Mesenchymal stem cell (in vitro differentiated cells and primary cell): Measurements from ENCODE around the gene FXYD5.
A peak's percentile ranks its signal among the peaks of the same experiment; 100 is the strongest.

Experiments used
- DNase-seq: peaks from one replicate; pipeline ENCODE4 v3.0.0-alpha.2; 2013
- H2AFZ ChIP-seq: one replicate; pipeline ENCODE4 v1.6.1; 2013; ENCODE audit warnings: low read depth, mild to moderate bottlenecking, control low read depth, inconsistent platforms, low read length, moderate library complexity
- H2AK5ac ChIP-seq: 2 replicates; pipeline ENCODE4 v1.6.1; 2013; ENCODE audit warnings: low read length, moderate library complexity, mild to moderate bottlenecking, inconsistent platforms; ENCODE audit not compliant: severe bottlenecking
- H2BK120ac ChIP-seq: one replicate; pipeline ENCODE4 v1.6.1; 2013; ENCODE audit warnings: low read depth, mild to moderate bottlenecking, inconsistent platforms, low read length, moderate library complexity
- H2BK12ac ChIP-seq, 2 experiments: one replicate each; pipeline ENCODE4 v1.6.1; 2013; ENCODE audit warnings: inconsistent platforms in 2 of 2, low read length in 2 of 2, mild to moderate bottlenecking in 2 of 2, moderate library complexity in 2 of 2, control low read depth in 1 of 2
- H2BK15ac ChIP-seq: one replicate; pipeline ENCODE4 v1.6.1; 2013; ENCODE audit warnings: mild to moderate bottlenecking, low read depth, inconsistent platforms; ENCODE audit not compliant: poor library complexity, severe bottlenecking
- H2BK5ac ChIP-seq: 2 replicates; pipeline ENCODE4 v1.6.1; 2013; ENCODE audit warnings: low read depth, mild to moderate bottlenecking, low read length, control low read depth, inconsistent platforms; ENCODE audit not compliant: poor library complexity, severe bottlenecking
- H3K14ac ChIP-seq, 2 experiments: one replicate each; pipeline ENCODE4 v1.6.1; 2013; ENCODE audit warnings: inconsistent platforms in 2 of 2, low read length in 2 of 2, control low read depth in 1 of 2, mild to moderate bottlenecking in 1 of 2, moderate library complexity in 1 of 2
- H3K18ac ChIP-seq, 2 experiments: one replicate each; pipeline ENCODE4 v1.6.1; 2013; ENCODE audit warnings: inconsistent platforms in 2 of 2, low read length in 2 of 2, control low read depth in 1 of 2, low read depth in 1 of 2, mild to moderate bottlenecking in 1 of 2
- H3K23ac ChIP-seq, 2 experiments: one replicate each; pipeline ENCODE4 v1.6.1; 2013; ENCODE audit warnings: inconsistent platforms in 2 of 2, low read length in 2 of 2, mild to moderate bottlenecking in 2 of 2, moderate library complexity in 2 of 2, control low read depth in 1 of 2
- H3K27ac ChIP-seq: 2 replicates; pipeline ENCODE4 v1.5.1; 2013; ENCODE audit warnings: mild to moderate bottlenecking, moderate library complexity, low read length, control low read depth, inconsistent platforms; ENCODE audit not compliant: poor library complexity, severe bottlenecking
- H3K27me3 ChIP-seq, 2 experiments: 2 replicates each; pipeline versions ENCODE4 v1.6.1 to v1.7.0; 2013; ENCODE audit warnings: low read length in 2 of 2, mild to moderate bottlenecking in 2 of 2, moderate library complexity in 2 of 2, control low read depth in 1 of 2, inconsistent platforms in 1 of 2; ENCODE audit not compliant: control insufficient read depth in 1 of 2, insufficient read depth in 1 of 2
- H3K36me3 ChIP-seq, 2 experiments: 2 replicates each; pipeline versions ENCODE4 v1.6.1 to v1.7.0; 2013; ENCODE audit warnings: low read length in 2 of 2, control low read depth in 1 of 2, inconsistent platforms in 1 of 2, low read depth in 1 of 2, mild to moderate bottlenecking in 1 of 2; ENCODE audit not compliant: insufficient read depth in 2 of 2, control insufficient read depth in 1 of 2
- H3K4ac ChIP-seq, 2 experiments: one replicate each; pipeline ENCODE4 v1.6.1; 2013; ENCODE audit warnings: inconsistent platforms in 2 of 2, low read length in 2 of 2, mild to moderate bottlenecking in 2 of 2, moderate library complexity in 2 of 2, control low read depth in 1 of 2, low read depth in 1 of 2
- H3K4me1 ChIP-seq: 2 replicates; pipeline ENCODE4 v1.6.1; 2013; ENCODE audit warnings: low read depth, low read length, control low read depth; ENCODE audit not compliant: control insufficient read depth, insufficient read depth
- H3K4me2 ChIP-seq: 2 replicates; pipeline ENCODE4 v1.6.1; 2013; ENCODE audit warnings: low read length, mild to moderate bottlenecking, inconsistent platforms; ENCODE audit not compliant: poor library complexity, severe bottlenecking
- H3K4me3 ChIP-seq, 2 experiments: 2 replicates each; pipeline versions ENCODE4 v1.5.1 to v1.7.0; 2013; ENCODE audit warnings: low read length in 2 of 2, mild to moderate bottlenecking in 2 of 2, control low read depth in 1 of 2, low read depth in 1 of 2; ENCODE audit not compliant: insufficient read depth in 1 of 2
- H3K79me1 ChIP-seq: replicated peaks from 2 replicates; pipeline ENCODE4 v1.6.1; 2013; ENCODE audit warnings: mild to moderate bottlenecking, control low read depth, low read length, inconsistent platforms; ENCODE audit not compliant: poor library complexity, severe bottlenecking
- H3K9ac ChIP-seq: 2 replicates; pipeline ENCODE4 v1.7.0; 2013; ENCODE audit warnings: mild to moderate bottlenecking, low read length, moderate library complexity
- H3K9me3 ChIP-seq: 2 replicates; pipeline ENCODE4 v1.7.0; 2013; ENCODE audit warnings: mild to moderate bottlenecking, low read length; ENCODE audit not compliant: control insufficient read depth
- H4K8ac ChIP-seq: one replicate; pipeline ENCODE4 v1.6.1; 2013; ENCODE audit warnings: inconsistent platforms, mild to moderate bottlenecking, low read length, moderate library complexity
- H4K91ac ChIP-seq: one replicate; pipeline ENCODE4 v1.6.1; 2013; ENCODE audit warnings: mild to moderate bottlenecking, low read length, inconsistent platforms
- WGBS: methylation state at CpG from one replicate; pipeline ENCODE4 v1.1.7; 2013; ENCODE audit warnings: mixed read lengths; 5-methylcytosine and 5-hydroxymethylcytosine counted together

The FXYD5 gene

GRCh38 chr19:35122687-35123551, 31.6 kb upstream of the FXYD5 start:
- peak overlapping the region in 1 of 2 experiments; percentile 86 for H3K4me3 ChIP-seq
- H3K36me3 ChIP-seq = no peaks in the 10 kb centered on the region
- peaks cover 4 to 9% of the 10 kb centered on the region in 2 experiments for H3K27me3 ChIP-seq
- H4K8ac ChIP-seq = no peak overlapping the region
- H3K23ac ChIP-seq = no peak overlapping the region
- no peaks in the 10 kb centered on the region for H3K9me3 ChIP-seq
- no peak overlapping the region for H2AK5ac ChIP-seq
- no peak overlapping the region for H2BK120ac ChIP-seq
- no peak overlapping the region for H3K27ac ChIP-seq
- no peak overlapping the region for H2AFZ ChIP-seq
- no peak overlapping the region for H3K4me2 ChIP-seq
- H3K4ac ChIP-seq = no peak overlapping the region
- H3K4me1 ChIP-seq = peaks cover 3% of the 10 kb centered on the region
- peak overlapping the region; percentile 93 for H3K9ac ChIP-seq
- H3K18ac ChIP-seq = no peak overlapping the region
- no peaks in the 10 kb centered on the region for H3K79me1 ChIP-seq
- no peak for DNase-seq
- H2BK5ac ChIP-seq = no peak overlapping the region
- H2BK15ac ChIP-seq = no peak overlapping the region
- H3K14ac ChIP-seq = no peak overlapping the region
- no peak overlapping the region for H4K91ac ChIP-seq
- 78% methylated on average over 17 of the region's 19 CpGs for WGBS
- H2BK12ac ChIP-seq = no peak overlapping the region

- DNase-seq = no peak
- Histone ChIP-seq H2BK12ac (no peak overlapping the region), H3K9ac (peak overlapping the region; percentile 93), H2AFZ (no peak overlapping the region), H4K91ac (no peak overlapping the region), H3K4me1 (peaks cover 3% of the 10 kb centered on the region), H4K8ac (no peak overlapping the region), H3K4me2 (no peak overlapping the region), H3K9me3 (no peaks in the 10 kb centered on the region), H3K4ac (no peak overlapping the region), H3K4me3 (peak overlapping the region in 1 of 2 experiments; percentile 86), H3K79me1 (no peaks in the 10 kb centered on the region), H2AK5ac (no peak overlapping the region), H2BK15ac (no peak overlapping the region), H3K27ac (no peak overlapping the region), H3K27me3 (peaks cover 5 to 9% of the 10 kb centered on the region in 2 experiments), H3K23ac (no peak overlapping the region), H3K18ac (no peak overlapping the region), H3K36me3 (no peaks in the 10 kb centered on the region), H2BK120ac (no peak overlapping the region), H2BK5ac (no peak overlapping the region), H3K14ac (no peak overlapping the region)
- WGBS = 87% methylated on average over 5 of the region's 5 CpGs
These were observed 31.0 kb upstream of the FXYD5 start for GRCh38 chr19:35123573-35123972.

- no peak overlapping the region for H2BK12ac ChIP-seq
- no peak for DNase-seq
- H2AFZ ChIP-seq = no peak overlapping the region
- H3K4me2 ChIP-seq = no peak overlapping the region
- H2AK5ac ChIP-seq = no peak overlapping the region
- no peak overlapping the region for H3K14ac ChIP-seq
- no peak overlapping the region for H3K4ac ChIP-seq
- H3K9ac ChIP-seq = peak overlapping the region; percentile 93
- H4K91ac ChIP-seq = no peak overlapping the region
- WGBS = 92% methylated on average over 42 of the region's 42 CpGs
- H3K9me3 ChIP-seq = no peaks in the 10 kb centered on the region
- no peak overlapping the region for H2BK120ac ChIP-seq
- peak overlapping the region in 1 of 2 experiments; percentile 86 for H3K4me3 ChIP-seq
- H3K23ac ChIP-seq = no peak overlapping the region
- H4K8ac ChIP-seq = no peak overlapping the region
- no peaks in the 10 kb centered on the region for H3K36me3 ChIP-seq
- no peak overlapping the region for H2BK5ac ChIP-seq
- H2BK15ac ChIP-seq = no peak overlapping the region
- H3K27ac ChIP-seq = no peak overlapping the region
- H3K27me3 ChIP-seq = peaks cover 9 to 10% of the 10 kb centered on the region in 2 experiments
- no peak overlapping the region for H3K18ac ChIP-seq
- no peaks in the 10 kb centered on the region for H3K79me1 ChIP-seq
- peaks cover 3% of the 10 kb centered on the region for H3K4me1 ChIP-seq
These were observed 30.2 kb upstream of the FXYD5 start for GRCh38 chr19:35124098-35125060.

GRCh38 chr19:35125270-35125717, 29.2 kb upstream of the FXYD5 start:
- WGBS = 90% methylated on average over 18 of the region's 19 CpGs
- Histone ChIP-seq H3K4me3 (no peak overlapping the region), H3K14ac (no peak overlapping the region), H2AFZ (no peak overlapping the region), H3K27ac (no peak overlapping the region), H3K79me1 (no peaks in the 10 kb centered on the region), H2BK12ac (no peak overlapping the region), H3K27me3 (peaks cover 9 to 10% of the 10 kb centered on the region in 2 experiments), H3K9me3 (no peaks in the 10 kb centered on the region), H2BK15ac (no peak overlapping the region), H3K9ac (no peak overlapping the region), H3K4ac (no peak overlapping the region), H2BK5ac (no peak overlapping the region), H4K8ac (no peak overlapping the region), H3K23ac (no peak overlapping the region), H3K36me3 (no peaks in the 10 kb centered on the region), H3K18ac (no peak overlapping the region), H3K4me1 (peaks cover 3% of the 10 kb centered on the region), H3K4me2 (no peak overlapping the region), H2AK5ac (no peak overlapping the region), H4K91ac (no peak overlapping the region), H2BK120ac (no peak overlapping the region)
- no peak for DNase-seq
